C4-2B (cell line): Measurements from ENCODE around the gene SLC23A1.

Experiments
- CTCF ChIP-seq: fragments of 450-650 bp; conservative IDR thresholded peaks from 2 replicates; pipeline ENCODE4 v1.5.1; 2017; ENCODE audit warnings: mild to moderate bottlenecking
- ZFX ChIP-seq: fragments of 450-650 bp; IDR thresholded peaks from 2 replicates; pipeline ENCODE4 v1.6.1; 2017

GRCh38 chr5:139416651-139417050, 33.6 kb upstream of the SLC23A1 start:
- TF ChIP-seq CTCF: no peak
- no peak for TF ChIP-seq ZFX
